Measurements from ENCODE around the gene MC1R. TPM values are rescaled to one million over a fixed set of nuclear protein-coding genes. Genes with fewer than 3 reads are reported as not detected.
"Not testable (repeated sequence)": the region's sequence is repeated elsewhere in the genome, so short reads cannot be mapped to it uniquely, and the experiment has no call there.

The MC1R gene
- total RNA-seq, 1 donor from 2014 or later: 6.9 TPM

DNA sequence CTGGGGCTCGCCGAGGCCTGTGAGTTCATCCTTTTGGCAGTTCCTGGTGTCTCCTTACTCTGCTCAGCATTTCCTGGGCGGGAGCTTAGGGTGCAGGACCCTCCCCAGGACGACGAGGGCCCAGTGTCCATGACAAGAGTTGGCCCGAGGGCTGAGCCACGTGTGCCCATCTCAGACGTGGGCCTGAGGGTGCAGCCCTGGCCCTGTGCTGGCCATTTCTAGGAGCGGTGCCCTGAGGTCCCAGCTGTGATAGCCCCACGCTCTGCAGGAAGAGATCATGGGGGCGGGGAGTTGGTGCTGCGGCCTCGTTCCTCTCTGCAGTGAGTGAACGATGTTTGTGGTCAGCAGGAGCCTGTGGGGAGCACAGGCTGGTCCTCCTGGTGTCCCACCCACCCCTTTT, 6.0 kb upstream of the MC1R start:
- peaks cover 11% of the 10 kb centered on the region for H3K36me3 Mint-ChIP-seq (ENCODE audit: unreplicated experiment)
- no peak overlapping the region for H3K4me3 Mint-ChIP-seq (ENCODE audit: unreplicated experiment)
- no peaks in the 10 kb centered on the region for H3K27me3 Mint-ChIP-seq (ENCODE audit: unreplicated experiment)
- no peak for DNase-seq (ENCODE audit: extremely low spot score, unreplicated experiment)
- H3K4me1 Mint-ChIP-seq (ENCODE audit: unreplicated experiment): peaks cover 8% of the 10 kb centered on the region
- H3K27ac Mint-ChIP-seq (ENCODE audit: unreplicated experiment): no peak overlapping the region
- H3K9me3 Mint-ChIP-seq (ENCODE audit: unreplicated experiment): no peaks in the 10 kb centered on the region
- TF ChIP-seq, protein P1, sequence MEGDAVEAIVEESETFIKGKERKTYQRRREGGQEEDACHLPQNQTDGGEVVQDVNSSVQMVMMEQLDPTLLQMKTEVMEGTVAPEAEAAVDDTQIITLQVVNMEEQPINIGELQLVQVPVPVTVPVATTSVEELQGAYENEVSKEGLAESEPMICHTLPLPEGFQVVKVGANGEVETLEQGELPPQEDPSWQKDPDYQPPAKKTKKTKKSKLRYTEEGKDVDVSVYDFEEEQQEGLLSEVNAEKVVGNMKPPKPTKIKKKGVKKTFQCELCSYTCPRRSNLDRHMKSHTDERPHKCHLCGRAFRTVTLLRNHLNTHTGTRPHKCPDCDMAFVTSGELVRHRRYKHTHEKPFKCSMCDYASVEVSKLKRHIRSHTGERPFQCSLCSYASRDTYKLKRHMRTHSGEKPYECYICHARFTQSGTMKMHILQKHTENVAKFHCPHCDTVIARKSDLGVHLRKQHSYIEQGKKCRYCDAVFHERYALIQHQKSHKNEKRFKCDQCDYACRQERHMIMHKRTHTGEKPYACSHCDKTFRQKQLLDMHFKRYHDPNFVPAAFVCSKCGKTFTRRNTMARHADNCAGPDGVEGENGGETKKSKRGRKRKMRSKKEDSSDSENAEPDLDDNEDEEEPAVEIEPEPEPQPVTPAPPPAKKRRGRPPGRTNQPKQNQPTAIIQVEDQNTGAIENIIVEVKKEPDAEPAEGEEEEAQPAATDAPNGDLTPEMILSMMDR (IDR thresholded peaks at IDR 0.05): no peak

DNA sequence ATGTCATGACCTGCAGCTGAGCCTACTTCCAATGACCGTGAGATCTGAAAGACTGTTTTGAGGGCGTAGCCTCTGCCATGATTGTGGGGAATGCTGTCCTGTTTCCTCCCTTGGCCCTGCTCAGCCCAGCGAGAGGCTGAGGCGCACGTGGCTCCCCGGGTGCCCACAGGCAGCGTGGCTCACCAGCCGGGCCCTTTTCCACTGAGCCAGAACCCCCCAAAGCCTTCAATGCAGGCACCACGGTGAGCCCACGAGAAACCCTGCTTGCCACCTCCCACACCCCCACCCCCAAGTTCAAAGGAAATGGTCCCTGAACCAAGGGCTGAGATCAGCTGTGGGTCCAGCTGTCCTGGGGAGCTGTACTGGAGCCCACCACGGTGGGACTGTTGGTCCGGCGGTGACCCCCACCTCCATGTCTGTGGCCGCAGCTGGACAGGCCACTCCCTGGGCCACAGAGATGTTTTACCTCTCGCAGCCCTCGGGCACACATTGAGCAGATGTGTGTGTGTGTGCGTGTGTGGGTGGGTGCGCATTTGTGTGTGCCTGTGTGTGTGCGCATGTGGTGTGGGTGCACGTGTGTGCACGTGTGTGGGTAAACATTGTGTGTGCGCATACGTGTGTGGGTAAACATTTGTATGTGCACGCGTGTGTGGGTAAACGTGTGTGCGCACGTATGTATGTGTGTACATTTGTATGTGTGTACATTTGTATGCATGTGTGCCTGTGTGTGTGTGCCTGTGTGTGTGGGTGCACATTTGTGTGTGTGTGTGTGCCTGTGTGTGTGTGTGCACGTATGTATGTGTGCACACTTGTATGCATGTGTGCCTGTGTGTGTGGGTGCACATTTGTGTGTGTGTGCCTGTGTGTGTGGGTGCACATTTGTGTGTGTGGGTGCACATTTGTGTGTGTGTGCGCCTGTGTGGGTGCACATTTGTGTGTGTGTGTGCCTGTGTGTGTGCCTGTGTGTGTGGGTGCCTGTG, 5.0 kb upstream of the MC1R start:
- H3K4me3 Mint-ChIP-seq (ENCODE audit: unreplicated experiment): no peak overlapping the region
- DNase-seq (ENCODE audit: extremely low spot score, unreplicated experiment): no peak
- H3K4me1 Mint-ChIP-seq (ENCODE audit: unreplicated experiment): peaks cover 17% of the 10 kb centered on the region
- H3K36me3 Mint-ChIP-seq (ENCODE audit: unreplicated experiment): peaks cover 11% of the 10 kb centered on the region
- no peaks in the 10 kb centered on the region for H3K27me3 Mint-ChIP-seq (ENCODE audit: unreplicated experiment)
- no peak overlapping the region for H3K27ac Mint-ChIP-seq (ENCODE audit: unreplicated experiment)
- H3K9me3 Mint-ChIP-seq (ENCODE audit: unreplicated experiment): no peaks in the 10 kb centered on the region
- TF ChIP-seq, protein P1 (IDR thresholded peaks at IDR 0.05): no peak

DNA sequence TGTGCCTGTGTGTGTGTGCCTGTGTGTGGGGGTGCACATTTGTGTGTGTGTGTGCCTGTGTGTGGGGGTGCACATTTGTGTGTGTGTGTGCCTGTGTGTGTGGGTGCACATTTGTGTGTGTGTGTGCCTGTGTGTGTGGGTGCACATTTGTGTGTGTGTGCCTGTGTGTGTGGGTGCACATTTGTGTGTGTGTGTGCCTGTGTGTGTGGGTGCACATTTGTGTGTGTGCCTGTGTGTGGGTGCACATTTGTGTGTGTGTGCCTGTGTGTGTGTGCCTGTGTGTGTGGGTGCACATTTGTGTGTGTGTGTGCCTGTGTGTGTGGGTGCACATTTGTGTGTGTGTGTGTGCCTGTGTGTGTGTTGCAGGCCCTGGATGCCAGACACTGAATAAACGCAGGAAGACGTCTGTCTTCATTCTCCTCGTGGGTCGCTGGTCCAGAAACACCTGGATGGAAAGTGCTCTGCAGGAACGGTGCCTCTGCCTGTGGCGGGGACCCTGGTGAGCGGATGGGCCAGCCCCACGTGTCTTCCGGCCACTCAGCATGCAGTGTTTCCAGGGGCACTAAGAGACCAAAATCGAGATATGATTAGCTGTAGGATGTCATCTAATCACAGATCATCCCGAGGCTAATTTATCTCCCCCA, 3.9 kb upstream of the MC1R start:
- H3K4me1 Mint-ChIP-seq (ENCODE audit: unreplicated experiment): peaks cover 27% of the 10 kb centered on the region
- H3K27ac Mint-ChIP-seq (ENCODE audit: unreplicated experiment); DNase-seq (ENCODE audit: extremely low spot score, unreplicated experiment); H3K4me3 Mint-ChIP-seq (ENCODE audit: unreplicated experiment); H3K27me3 Mint-ChIP-seq (ENCODE audit: unreplicated experiment); H3K9me3 Mint-ChIP-seq (ENCODE audit: unreplicated experiment); H3K36me3 Mint-ChIP-seq (ENCODE audit: unreplicated experiment): not testable (repeated sequence)

DNA sequence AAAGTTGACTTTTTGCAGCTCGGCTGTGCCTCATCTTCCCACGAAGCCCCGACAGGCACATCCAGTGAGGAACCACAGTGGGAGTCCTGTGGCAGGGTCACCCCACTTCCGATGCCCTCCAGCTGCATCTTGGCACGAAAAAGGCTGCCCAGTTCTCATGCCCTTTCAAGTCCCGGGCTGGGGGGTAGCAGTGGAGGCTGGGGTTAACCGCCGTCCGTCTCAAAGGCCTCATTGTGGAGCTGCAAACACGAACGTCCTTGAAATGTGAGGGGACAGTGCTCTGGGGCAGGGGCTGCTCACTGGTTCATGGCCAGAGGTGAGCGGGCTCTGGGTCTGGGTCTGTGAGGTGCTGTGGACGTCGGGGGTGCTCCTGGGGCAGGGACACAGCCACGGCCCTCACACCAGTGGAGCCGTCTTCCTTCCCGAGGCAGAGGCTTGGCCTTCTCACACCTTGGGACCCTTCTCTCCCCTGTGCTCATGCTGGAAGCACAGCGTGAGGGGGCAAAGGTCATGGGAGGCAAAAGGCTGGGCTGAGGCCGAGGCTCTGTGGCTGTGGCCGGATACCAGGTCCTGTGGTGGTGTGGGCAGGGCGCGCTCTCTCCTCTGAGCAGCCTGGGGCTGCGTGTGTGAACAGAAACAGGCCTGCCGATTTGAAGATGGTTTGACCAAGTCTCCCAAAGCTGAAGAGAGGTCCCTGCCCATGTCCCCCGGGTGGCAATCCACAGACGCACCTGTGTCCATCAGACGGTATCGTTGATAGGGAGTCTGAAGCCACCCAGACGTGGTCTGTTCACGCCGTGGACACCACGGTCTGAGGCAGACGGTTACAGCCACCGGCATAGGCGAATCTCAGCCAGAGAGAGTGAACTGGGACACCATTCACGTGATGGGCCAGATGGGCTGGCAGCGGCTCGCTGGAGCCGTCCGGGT, 3.1 kb upstream of the MC1R start:
- Mint-ChIP-seq H3K27me3 (ENCODE audit: unreplicated experiment) (no peaks in the 10 kb centered on the region), H3K9me3 (ENCODE audit: unreplicated experiment) (no peaks in the 10 kb centered on the region), H3K4me3 (ENCODE audit: unreplicated experiment) (no peak overlapping the region), H3K27ac (ENCODE audit: unreplicated experiment) (no peak overlapping the region), H3K4me1 (ENCODE audit: unreplicated experiment) (peaks cover 31% of the 10 kb centered on the region), H3K36me3 (ENCODE audit: unreplicated experiment) (peaks cover 7% of the 10 kb centered on the region)
- TF ChIP-seq, protein P1 (IDR thresholded peaks at IDR 0.05): no peak
- no peak for DNase-seq (ENCODE audit: extremely low spot score, unreplicated experiment)

DNA sequence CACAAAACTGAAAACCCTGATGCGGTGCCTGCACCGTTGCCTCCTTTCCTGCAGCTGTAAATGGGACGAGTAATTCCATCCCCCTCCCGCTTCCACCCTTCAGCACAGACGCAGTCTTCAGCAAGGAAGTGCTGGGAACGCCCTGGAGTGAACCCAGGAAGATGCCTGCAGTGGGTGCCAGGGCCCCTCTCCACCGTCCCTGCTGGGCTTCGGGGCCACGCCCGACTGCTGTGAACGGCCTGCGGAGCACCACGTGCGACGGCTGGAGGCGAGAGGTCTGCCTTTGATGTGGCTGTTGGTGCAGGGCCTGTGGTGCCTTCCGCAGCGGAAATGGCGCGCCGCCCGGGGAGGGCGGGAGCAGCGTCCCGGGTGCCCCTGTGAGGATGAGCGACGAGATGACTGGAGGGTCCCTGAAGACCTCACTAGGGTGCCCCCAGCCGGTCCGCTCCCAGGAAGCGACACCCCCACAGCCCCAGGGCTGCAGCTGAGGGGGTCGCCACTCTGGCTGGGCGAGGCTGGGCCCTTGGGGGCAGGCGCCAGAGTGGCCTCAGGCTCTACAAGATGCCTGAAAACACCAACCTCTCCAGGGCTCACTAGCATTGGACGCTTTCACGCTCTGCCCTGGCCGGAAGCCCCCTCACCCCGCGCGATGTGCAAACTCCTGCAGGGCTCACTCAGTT, 749 bp upstream of the MC1R start:
- TF ChIP-seq, protein P1 (IDR thresholded peaks at IDR 0.05): no peak
- H3K4me1 Mint-ChIP-seq (ENCODE audit: unreplicated experiment): peaks cover 45% of the 10 kb centered on the region
- H3K9me3 Mint-ChIP-seq (ENCODE audit: unreplicated experiment): no peaks in the 10 kb centered on the region
- DNase-seq (ENCODE audit: extremely low spot score, unreplicated experiment): peak; percentile 92
- H3K36me3 Mint-ChIP-seq (ENCODE audit: unreplicated experiment): peaks cover 3% of the 10 kb centered on the region
- peak overlapping the region; percentile 74 for H3K27ac Mint-ChIP-seq (ENCODE audit: unreplicated experiment)
- H3K4me3 Mint-ChIP-seq (ENCODE audit: unreplicated experiment): peak overlapping the region; percentile 77
- no peaks in the 10 kb centered on the region for H3K27me3 Mint-ChIP-seq (ENCODE audit: unreplicated experiment)
